Measurements from ENCODE around the gene LAMA2.

Gene LAMA2

GRCh38 chr6:129434091-129434490, 551.2 kb downstream of the LAMA2 start:
- no peaks in the 10 kb centered on the region for H3K36me3 ChIP-seq (ENCODE audit: control insufficient read depth in 2 of 2, insufficient read depth in 2 of 2, low read length in 2 of 2)
- no peak overlapping the region for H3K27ac ChIP-seq (ENCODE audit: low read length)
- no peak overlapping the region for H3K9ac ChIP-seq (ENCODE audit: low read length in 2 of 2)
- H3K27me3 ChIP-seq (ENCODE audit: control insufficient read depth in 1 of 2, insufficient read depth in 2 of 2, low read length in 2 of 2): no peaks in the 10 kb centered on the region
- H3K4me3 ChIP-seq (ENCODE audit: low read length in 2 of 2): no peak overlapping the region
- H3K4me1 ChIP-seq (ENCODE audit: control insufficient read depth, insufficient read depth, low read length): no peaks in the 10 kb centered on the region
- no peaks in the 10 kb centered on the region for H3K9me3 ChIP-seq (ENCODE audit: control insufficient read depth in 2 of 2, low read length in 2 of 2)

DNA sequence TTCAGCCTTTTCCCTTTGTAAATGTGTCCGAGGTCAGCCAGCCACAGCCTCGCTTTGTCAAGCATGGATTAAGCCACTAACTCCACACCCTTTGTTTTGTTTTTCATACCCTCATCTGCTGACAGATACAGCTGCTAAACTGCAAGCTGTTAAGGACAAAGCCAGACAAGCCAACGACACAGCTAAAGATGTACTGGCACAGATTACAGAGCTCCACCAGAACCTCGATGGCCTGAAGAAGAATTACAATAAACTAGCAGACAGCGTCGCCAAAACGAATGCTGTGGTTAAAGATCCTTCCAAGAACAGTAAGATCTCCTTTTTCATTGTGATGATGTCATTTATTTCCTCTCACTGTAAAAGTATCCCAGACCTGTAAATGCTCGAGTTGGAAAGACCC, 557.8 kb downstream of the LAMA2 start:
- no peak overlapping the region for H3K9ac ChIP-seq (ENCODE audit: low read length in 2 of 2)
- H3K27ac ChIP-seq (ENCODE audit: low read length): no peak overlapping the region
- H3K36me3 ChIP-seq (ENCODE audit: control insufficient read depth in 2 of 2, insufficient read depth in 2 of 2, low read length in 2 of 2): no peaks in the 10 kb centered on the region
- no peaks in the 10 kb centered on the region for H3K9me3 ChIP-seq (ENCODE audit: control insufficient read depth in 2 of 2, low read length in 2 of 2)
- no peaks in the 10 kb centered on the region for H3K4me1 ChIP-seq (ENCODE audit: control insufficient read depth, insufficient read depth, low read length)
- H3K4me3 ChIP-seq (ENCODE audit: low read length in 2 of 2): no peak overlapping the region
- H3K27me3 ChIP-seq (ENCODE audit: control insufficient read depth in 1 of 2, insufficient read depth in 2 of 2, low read length in 2 of 2): no peaks in the 10 kb centered on the region

DNA sequence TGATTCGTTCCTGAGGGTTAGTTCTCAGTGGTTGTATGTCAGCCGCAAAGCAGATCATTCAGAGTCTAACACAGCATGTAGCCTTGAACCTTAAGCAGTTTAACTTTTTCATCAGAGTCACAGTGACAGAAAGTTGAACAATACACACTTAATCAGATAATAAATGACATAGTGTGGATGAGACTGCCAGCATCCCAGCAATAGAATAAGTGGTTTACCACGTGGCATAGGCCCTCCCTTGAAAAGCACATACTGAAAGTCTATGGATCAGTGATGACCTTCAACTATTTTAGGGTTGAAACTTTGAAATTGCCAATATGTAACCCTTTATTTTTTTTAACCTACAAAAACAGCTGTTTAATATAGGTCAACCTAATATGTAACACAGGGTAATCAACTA, 561.7 kb downstream of the LAMA2 start:
- Histone ChIP-seq H3K4me1 (ENCODE audit: control insufficient read depth, insufficient read depth, low read length) (no peaks in the 10 kb centered on the region), H3K36me3 (ENCODE audit: control insufficient read depth in 2 of 2, insufficient read depth in 2 of 2, low read length in 2 of 2) (no peaks in the 10 kb centered on the region), H3K9me3 (ENCODE audit: control insufficient read depth in 2 of 2, low read length in 2 of 2) (no peaks in the 10 kb centered on the region)

DNA sequence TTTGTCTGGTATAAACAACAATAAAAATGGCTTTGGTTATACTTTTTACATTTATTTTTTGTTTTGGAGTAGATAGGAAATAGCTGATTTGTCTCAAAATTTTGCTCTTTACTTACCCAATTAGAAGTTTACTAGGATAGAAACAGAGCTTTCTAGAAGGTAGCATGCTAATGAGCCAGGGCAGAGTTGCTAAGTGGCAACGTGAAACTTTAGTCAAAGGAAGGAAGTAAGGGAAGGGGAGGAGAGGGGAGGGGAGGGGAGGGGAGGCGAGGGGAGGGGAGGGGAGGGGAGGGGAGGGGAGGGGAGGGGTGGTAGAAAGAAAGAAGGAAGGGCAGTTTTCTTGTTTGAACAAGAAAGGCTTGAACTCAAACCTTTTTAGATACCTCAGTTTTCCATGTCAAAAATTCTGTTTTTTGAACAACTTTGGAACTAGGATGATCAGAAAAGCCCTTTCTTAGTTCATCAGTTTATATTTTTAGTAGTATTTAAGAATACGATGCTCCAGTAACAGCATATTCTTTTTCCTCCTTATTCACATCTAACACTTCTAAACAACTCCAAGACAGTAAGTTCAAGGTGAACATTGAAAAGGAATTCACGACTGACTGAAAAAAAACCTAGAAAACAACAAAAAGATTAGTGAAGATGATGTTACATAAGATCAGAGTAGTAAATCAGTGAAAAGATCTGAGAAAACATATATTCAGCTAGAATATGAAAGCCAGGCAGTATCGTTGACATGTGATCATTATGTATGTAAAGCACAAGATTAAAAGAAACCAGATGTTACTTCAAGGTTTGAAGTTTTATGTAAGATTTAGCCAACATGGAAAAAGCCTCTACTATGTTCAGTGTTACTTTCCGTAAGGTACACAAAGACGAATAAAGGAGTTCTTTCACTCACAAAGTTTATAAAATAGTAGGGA, 563.6 kb downstream of the LAMA2 start:
- no peaks in the 10 kb centered on the region for H3K9me3 ChIP-seq (ENCODE audit: control insufficient read depth in 2 of 2, low read length in 2 of 2)

More for the DNA sequence above, 561.7 kb downstream of the LAMA2 start:
- Histone ChIP-seq H3K27me3 (ENCODE audit: control insufficient read depth in 1 of 2, insufficient read depth in 2 of 2, low read length in 2 of 2) (no peaks in the 10 kb centered on the region), H3K9ac (ENCODE audit: low read length in 2 of 2) (no peak overlapping the region), H3K27ac (ENCODE audit: low read length) (no peak overlapping the region), H3K4me3 (ENCODE audit: low read length in 2 of 2) (no peak overlapping the region)

GRCh38 chr6:129447198-129447565, 564.2 kb downstream of the LAMA2 start:
- H3K4me3 ChIP-seq (ENCODE audit: low read length in 2 of 2): no peak overlapping the region
- H3K27ac ChIP-seq (ENCODE audit: low read length): no peak overlapping the region
- H3K27me3 ChIP-seq (ENCODE audit: control insufficient read depth in 1 of 2, insufficient read depth in 2 of 2, low read length in 2 of 2): no peaks in the 10 kb centered on the region

More for the DNA sequence above, 563.6 kb downstream of the LAMA2 start:
- H3K36me3 ChIP-seq (ENCODE audit: control insufficient read depth in 2 of 2, insufficient read depth in 2 of 2, low read length in 2 of 2): no peaks in the 10 kb centered on the region
- no peak overlapping the region for H3K9ac ChIP-seq (ENCODE audit: low read length in 2 of 2)
- no peak overlapping the region for H3K4me3 ChIP-seq (ENCODE audit: low read length in 2 of 2)
- H3K27me3 ChIP-seq (ENCODE audit: control insufficient read depth in 1 of 2, insufficient read depth in 2 of 2, low read length in 2 of 2): no peaks in the 10 kb centered on the region
- no peak overlapping the region for H3K27ac ChIP-seq (ENCODE audit: low read length)
- H3K4me1 ChIP-seq (ENCODE audit: control insufficient read depth, insufficient read depth, low read length): no peaks in the 10 kb centered on the region

DNA sequence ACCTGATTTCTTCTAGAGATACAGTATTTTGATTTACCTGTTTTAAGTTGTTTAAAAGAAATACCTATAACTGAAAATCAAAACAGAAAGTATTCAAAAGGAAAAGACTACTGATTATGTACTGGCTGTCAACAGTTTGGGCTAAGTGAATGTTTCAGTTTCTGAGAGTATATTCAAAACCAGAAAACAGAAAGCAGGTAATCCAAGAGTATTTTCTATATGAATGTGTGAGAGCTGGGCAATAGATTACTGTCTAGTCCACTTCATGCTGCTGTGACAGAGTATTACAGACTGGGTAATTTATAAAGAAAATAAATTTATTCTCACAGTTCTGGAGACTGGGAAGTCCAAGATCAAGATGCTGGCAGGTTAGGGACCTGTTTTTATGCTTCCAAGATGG, 566.0 kb downstream of the LAMA2 start:
- Histone ChIP-seq H3K27me3 (ENCODE audit: control insufficient read depth in 1 of 2, insufficient read depth in 2 of 2, low read length in 2 of 2) (no peaks in the 10 kb centered on the region), H3K9ac (ENCODE audit: low read length in 2 of 2) (no peak overlapping the region), H3K36me3 (ENCODE audit: control insufficient read depth in 2 of 2, insufficient read depth in 2 of 2, low read length in 2 of 2) (no peaks in the 10 kb centered on the region), H3K27ac (ENCODE audit: low read length) (no peak overlapping the region), H3K4me1 (ENCODE audit: control insufficient read depth, insufficient read depth, low read length) (no peaks in the 10 kb centered on the region), H3K4me3 (ENCODE audit: low read length in 2 of 2) (no peak overlapping the region), H3K9me3 (ENCODE audit: control insufficient read depth in 2 of 2, low read length in 2 of 2) (no peaks in the 10 kb centered on the region)

More at GRCh38 chr6:129447198-129447565, 564.2 kb downstream of the LAMA2 start:
- no peaks in the 10 kb centered on the region for H3K36me3 ChIP-seq (ENCODE audit: control insufficient read depth in 2 of 2, insufficient read depth in 2 of 2, low read length in 2 of 2)
- H3K9ac ChIP-seq (ENCODE audit: low read length in 2 of 2): no peak overlapping the region
- no peaks in the 10 kb centered on the region for H3K9me3 ChIP-seq (ENCODE audit: control insufficient read depth in 2 of 2, low read length in 2 of 2)
- H3K4me1 ChIP-seq (ENCODE audit: control insufficient read depth, insufficient read depth, low read length): no peaks in the 10 kb centered on the region

- Histone ChIP-seq H3K9ac (ENCODE audit: low read length in 2 of 2) (no peak overlapping the region), H3K4me3 (ENCODE audit: low read length in 2 of 2) (no peak overlapping the region), H3K4me1 (ENCODE audit: control insufficient read depth, insufficient read depth, low read length) (no peaks in the 10 kb centered on the region), H3K36me3 (ENCODE audit: control insufficient read depth in 2 of 2, insufficient read depth in 2 of 2, low read length in 2 of 2) (no peaks in the 10 kb centered on the region), H3K9me3 (ENCODE audit: control insufficient read depth in 2 of 2, low read length in 2 of 2) (no peaks in the 10 kb centered on the region), H3K27me3 (ENCODE audit: control insufficient read depth in 1 of 2, insufficient read depth in 2 of 2, low read length in 2 of 2) (no peaks in the 10 kb centered on the region), H3K27ac (ENCODE audit: low read length) (no peak overlapping the region)
These were observed 568.2 kb downstream of the LAMA2 start for GRCh38 chr6:129451187-129451586.

GRCh38 chr6:129453073-129453472, 570.1 kb downstream of the LAMA2 start:
- Histone ChIP-seq H3K9me3 (ENCODE audit: control insufficient read depth in 2 of 2, low read length in 2 of 2) (no peaks in the 10 kb centered on the region), H3K4me3 (ENCODE audit: low read length in 2 of 2) (no peak overlapping the region), H3K9ac (ENCODE audit: low read length in 2 of 2) (no peak overlapping the region), H3K4me1 (ENCODE audit: control insufficient read depth, insufficient read depth, low read length) (no peaks in the 10 kb centered on the region), H3K27me3 (ENCODE audit: control insufficient read depth in 1 of 2, insufficient read depth in 2 of 2, low read length in 2 of 2) (no peaks in the 10 kb centered on the region), H3K27ac (ENCODE audit: low read length) (no peak overlapping the region), H3K36me3 (ENCODE audit: control insufficient read depth in 2 of 2, insufficient read depth in 2 of 2, low read length in 2 of 2) (no peaks in the 10 kb centered on the region)

- Histone ChIP-seq H3K27me3 (ENCODE audit: control insufficient read depth in 1 of 2, insufficient read depth in 2 of 2, low read length in 2 of 2) (no peaks in the 10 kb centered on the region), H3K9ac (ENCODE audit: low read length in 2 of 2) (no peak overlapping the region), H3K27ac (ENCODE audit: low read length) (no peak overlapping the region), H3K9me3 (ENCODE audit: control insufficient read depth in 2 of 2, low read length in 2 of 2) (no peaks in the 10 kb centered on the region), H3K36me3 (ENCODE audit: control insufficient read depth in 2 of 2, insufficient read depth in 2 of 2, low read length in 2 of 2) (no peaks in the 10 kb centered on the region), H3K4me3 (ENCODE audit: low read length in 2 of 2) (no peak overlapping the region), H3K4me1 (ENCODE audit: control insufficient read depth, insufficient read depth, low read length) (no peaks in the 10 kb centered on the region)
These were observed 571.5 kb downstream of the LAMA2 start for GRCh38 chr6:129454488-129454887.

DNA sequence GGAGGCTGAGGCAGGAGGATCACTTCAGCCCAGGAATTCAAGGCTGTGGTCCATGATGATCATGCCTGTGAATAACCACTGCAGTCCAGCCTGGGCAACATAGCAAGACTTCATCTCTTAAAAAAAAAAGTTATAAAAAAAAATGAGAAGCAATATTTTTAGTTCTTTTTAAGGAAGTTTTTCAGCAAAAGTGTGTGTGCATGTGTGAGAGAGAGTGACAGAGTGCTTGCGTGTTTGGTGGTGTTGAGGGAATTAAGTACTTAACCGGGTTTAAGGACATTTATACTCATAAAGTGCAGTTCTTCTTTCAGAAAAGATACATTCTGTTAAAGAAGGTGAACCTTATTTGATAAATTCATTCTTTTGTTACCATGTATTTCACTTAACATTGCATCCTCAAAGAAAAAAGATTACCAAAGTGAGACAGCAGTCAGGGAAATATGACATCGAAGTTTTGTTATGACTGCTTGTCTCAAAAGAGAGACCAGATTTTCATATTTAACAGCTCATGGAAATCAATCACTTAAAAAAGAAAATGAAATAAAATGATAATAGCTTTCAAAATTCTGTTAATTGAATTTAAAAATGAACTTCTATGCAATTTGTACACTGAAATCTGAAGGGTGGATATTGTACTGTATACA, 572.3 kb downstream of the LAMA2 start:
- no peak overlapping the region for H3K4me3 ChIP-seq (ENCODE audit: low read length in 2 of 2)
- H3K27ac ChIP-seq (ENCODE audit: low read length): no peak overlapping the region
- no peaks in the 10 kb centered on the region for H3K4me1 ChIP-seq (ENCODE audit: control insufficient read depth, insufficient read depth, low read length)
- H3K27me3 ChIP-seq (ENCODE audit: control insufficient read depth in 1 of 2, insufficient read depth in 2 of 2, low read length in 2 of 2): no peaks in the 10 kb centered on the region
- no peak overlapping the region for H3K9ac ChIP-seq (ENCODE audit: low read length in 2 of 2)
- no peaks in the 10 kb centered on the region for H3K9me3 ChIP-seq (ENCODE audit: control insufficient read depth in 2 of 2, low read length in 2 of 2)
- H3K36me3 ChIP-seq (ENCODE audit: control insufficient read depth in 2 of 2, insufficient read depth in 2 of 2, low read length in 2 of 2): no peaks in the 10 kb centered on the region

GRCh38 chr6:129460221-129460620, 577.3 kb downstream of the LAMA2 start:
- Histone ChIP-seq H3K27ac (ENCODE audit: low read length) (no peak overlapping the region), H3K9ac (ENCODE audit: low read length in 2 of 2) (no peak overlapping the region), H3K4me1 (ENCODE audit: control insufficient read depth, insufficient read depth, low read length) (no peaks in the 10 kb centered on the region), H3K36me3 (ENCODE audit: control insufficient read depth in 2 of 2, insufficient read depth in 2 of 2, low read length in 2 of 2) (no peaks in the 10 kb centered on the region), H3K4me3 (ENCODE audit: low read length in 2 of 2) (no peak overlapping the region), H3K9me3 (ENCODE audit: control insufficient read depth in 2 of 2, low read length in 2 of 2) (no peaks in the 10 kb centered on the region), H3K27me3 (ENCODE audit: control insufficient read depth in 1 of 2, insufficient read depth in 2 of 2, low read length in 2 of 2) (no peaks in the 10 kb centered on the region)

All from stomach smooth muscle (tissue), 2 donors.